HG03025 (cell line): ENCODE data around the gene ESR2.

ENCODE experiments used
- ATAC-seq: cut with Tn5 transposase; IDR thresholded peaks from one replicate; pipeline ENCODE4 v1.9.1; 2021; ENCODE audit warnings: mild to moderate bottlenecking, moderate library complexity; ENCODE audit not compliant: unreplicated experiment, low FRiP score

ESR2 gene

GRCh38 chr14:64107438-64107837 lies 186.7 kb downstream of the ESR2 start:
- no peak for ATAC-seq

DNA sequence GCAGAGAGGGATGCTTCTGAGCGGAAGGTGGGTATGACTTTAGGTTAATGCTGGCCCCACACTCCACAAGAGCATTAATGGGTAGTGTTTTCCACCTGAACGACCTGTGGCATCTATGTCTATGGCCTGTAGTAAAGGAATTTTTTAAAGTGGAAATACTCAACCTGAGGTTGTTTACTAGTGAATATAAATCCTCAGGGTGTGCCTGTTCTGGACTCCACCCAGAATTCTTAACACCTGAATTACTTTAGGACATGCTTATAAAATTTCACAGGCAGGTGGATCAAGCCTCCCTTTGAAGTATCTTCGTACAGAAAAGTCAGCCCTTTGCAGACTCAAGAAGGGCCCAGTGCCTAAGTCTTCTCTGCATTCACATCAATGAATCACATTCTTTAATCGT lies 196.1 kb downstream of the ESR2 start:
- no peak for ATAC-seq

DNA sequence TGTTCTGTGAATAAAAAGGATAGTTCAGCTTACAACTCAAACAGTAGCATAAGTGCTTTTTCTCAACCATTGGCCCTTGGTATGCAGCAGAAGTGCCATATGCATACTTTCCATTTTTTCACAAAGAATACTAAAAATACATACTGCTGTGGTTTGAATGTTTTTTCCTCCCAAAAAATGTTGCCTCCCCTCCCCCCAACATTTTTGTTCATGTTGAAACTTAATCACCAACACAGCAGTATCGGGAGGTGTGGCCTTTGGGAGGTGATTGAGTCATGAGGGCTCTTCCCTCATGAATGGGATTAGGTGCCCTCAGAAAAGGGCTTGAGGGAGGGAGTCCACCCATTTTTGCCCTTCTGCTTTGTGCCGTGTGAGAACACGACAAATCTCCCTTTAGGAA lies 198.6 kb downstream of the ESR2 start:
- ATAC-seq: no peak

- ATAC-seq: no peak
Observed at GRCh38 chr14:64092940-64093339, 201.2 kb downstream of the ESR2 start.

DNA sequence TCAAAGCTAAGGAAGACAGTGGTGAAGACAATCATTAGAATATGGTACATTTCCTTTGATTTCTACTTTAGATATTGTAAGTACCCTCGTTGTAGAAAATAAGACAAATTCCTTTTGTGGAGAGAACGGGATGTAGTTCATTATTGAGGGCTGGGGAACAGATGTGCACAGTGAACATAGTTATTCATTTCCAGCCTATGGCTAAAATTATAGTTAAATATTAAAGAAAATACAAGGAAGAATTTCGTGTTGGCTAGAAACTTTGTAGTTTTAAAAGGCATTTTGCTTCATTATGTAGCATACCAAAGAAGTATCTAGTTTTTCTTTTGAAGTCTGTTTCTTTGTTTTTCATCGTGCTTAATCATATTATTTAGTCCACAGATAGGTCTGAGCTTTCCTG lies 201.8 kb downstream of the ESR2 start:
- ATAC-seq: no peak

- no peak for ATAC-seq
Observed at GRCh38 chr14:64091217-64091616, 203.0 kb downstream of the ESR2 start.

DNA sequence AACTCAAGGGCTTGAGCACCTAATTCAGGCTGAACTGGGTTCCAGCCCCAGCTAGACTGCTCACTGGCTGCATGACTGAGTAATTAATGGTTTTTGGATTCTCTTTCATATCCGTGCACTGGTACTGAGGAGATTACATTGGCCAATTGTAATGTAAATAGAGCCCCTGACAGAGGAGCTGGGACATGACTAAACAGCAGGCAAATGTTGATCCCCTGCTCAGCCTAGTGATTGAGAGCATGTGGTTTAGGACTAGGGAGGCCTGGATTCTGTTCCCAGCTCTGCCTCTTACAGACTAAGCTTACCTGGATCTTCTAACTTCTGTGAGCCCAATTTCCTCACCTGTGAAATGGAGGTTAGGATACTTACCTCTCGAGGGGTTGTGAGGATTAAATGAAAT lies 204.3 kb downstream of the ESR2 start:
- ATAC-seq: no peak

DNA sequence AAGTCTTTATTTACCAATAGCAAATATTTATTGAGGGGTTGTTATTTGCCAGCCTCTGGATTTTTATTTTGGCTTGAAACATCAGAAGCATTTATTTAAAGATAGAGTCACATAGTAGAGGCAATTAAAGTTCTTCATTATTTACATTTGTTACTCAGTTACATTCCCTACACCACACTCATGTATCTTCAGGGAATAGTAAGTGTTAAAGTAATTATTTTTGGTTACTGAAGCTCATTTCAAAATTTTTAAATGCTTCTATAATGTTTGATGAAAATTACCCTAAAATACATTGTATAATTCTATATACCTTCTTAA lies 205.6 kb downstream of the ESR2 start:
- ATAC-seq: no peak

GRCh38 chr14:64082837-64083236 lies 211.3 kb downstream of the ESR2 start:
- ATAC-seq: no peak

DNA sequence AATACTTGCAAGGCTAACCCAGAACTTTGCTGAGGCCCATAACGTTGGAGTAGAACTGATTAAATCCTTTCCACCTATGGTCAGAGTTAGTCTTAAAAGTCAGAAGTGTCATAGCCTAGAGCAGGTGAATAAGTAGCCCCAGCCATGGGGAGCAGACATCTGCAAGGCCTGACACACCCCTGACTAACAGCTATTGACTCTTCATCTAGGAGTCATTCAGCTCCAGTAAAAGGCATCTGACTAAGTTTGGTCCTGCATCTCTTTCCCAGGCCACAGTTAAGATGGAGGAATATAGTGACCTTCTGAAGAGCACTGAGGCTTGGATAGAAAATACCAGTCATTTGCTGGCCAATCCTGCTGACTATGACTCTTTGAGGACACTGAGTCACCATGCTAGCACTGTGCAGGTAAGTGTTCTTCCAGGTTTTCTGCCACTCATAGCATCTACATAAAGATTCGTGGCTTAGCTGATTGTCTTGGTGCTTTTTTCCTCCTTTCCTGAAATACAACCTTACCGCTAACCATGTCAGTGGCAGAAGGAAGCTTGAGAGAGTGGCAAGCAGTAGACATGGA lies 212.9 kb downstream of the ESR2 start:
- ATAC-seq: no peak

DNA sequence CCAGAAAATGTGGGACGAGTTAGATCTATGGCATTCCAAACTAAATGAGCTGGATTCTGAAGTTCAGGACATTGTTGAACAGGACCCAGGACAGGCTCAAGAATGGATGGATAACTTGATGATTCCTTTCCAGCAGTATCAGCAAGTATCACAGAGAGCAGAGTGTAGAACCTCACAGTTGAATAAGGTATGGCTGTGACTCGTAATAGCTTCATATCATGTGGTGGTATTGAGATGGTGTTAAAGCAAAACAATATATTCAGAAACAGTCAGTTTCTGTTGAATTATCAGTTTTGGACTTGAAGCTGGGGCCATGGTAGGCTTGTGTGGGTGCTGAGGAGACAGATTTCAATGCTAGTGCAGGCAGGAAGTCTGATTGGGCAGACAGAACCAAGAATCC lies 213.7 kb downstream of the ESR2 start:
- ATAC-seq: no peak

GRCh38 chr14:64075613-64076005 lies 218.6 kb downstream of the ESR2 start:
- ATAC-seq: no peak

GRCh38 chr14:64074961-64075612 lies 219.1 kb downstream of the ESR2 start:
- no peak for ATAC-seq

GRCh38 chr14:64069634-64070359 lies 224.4 kb downstream of the ESR2 start:
- no peak for ATAC-seq

- no peak for ATAC-seq
Observed at GRCh38 chr14:64064447-64064846, 229.7 kb downstream of the ESR2 start.

DNA sequence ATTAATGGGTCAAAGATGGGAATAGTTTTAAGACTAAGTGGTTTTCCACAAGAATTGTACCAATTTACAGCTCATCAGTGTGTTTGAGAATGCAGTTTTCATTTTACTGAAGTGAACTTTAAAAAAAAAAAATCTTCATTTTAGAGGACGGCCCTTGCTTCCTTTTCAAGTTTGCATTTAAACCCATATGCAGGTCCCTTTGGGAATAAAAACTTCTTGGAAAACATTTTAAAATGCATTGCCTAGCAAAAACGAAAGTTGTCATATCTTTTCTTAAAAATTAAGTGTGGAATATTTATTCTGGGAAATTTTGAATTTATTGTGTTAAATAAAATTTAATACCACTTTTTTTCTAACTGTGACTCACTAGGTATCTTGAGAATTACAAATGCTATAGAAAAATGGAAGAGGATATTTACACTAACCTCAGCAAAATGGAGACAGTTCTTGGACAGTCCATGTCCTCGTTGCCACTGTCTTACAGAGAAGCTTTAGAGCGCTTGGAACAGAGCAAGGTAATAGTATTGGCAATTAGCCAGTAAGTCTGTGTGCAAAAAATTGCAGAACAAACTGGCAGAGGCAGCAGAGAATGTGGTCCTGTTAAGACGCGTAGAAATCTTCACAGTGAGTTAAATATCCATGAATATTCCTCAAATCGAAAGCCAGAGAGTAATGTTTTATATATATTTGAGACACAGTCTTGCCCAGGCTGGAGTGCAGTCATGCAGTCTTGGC lies 231.6 kb downstream of the ESR2 start:
- ATAC-seq: no peak

- no peak for ATAC-seq
Observed at GRCh38 chr14:64061706-64062105, 232.5 kb downstream of the ESR2 start.

DNA sequence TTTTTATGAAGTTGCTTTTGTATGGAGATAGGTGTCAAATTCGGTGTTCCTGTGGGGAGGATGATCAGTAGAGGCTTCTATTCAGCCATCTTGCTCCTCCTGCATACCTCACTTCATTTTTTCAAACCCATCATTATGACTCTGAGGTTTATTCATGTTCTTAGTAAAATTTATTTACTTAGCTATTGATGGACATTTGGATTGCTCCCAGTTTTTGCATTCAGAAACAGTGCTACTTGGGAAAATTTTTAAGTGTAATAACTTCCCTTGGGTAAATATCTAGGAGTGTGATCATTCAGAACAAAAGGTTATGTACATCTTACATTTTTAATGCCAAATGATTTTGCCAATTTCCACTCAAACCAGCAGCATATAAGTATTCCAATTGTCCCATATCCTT lies 233.1 kb downstream of the ESR2 start:
- no peak for ATAC-seq

- ATAC-seq: no peak
Observed at GRCh38 chr14:64060648-64061096, 233.5 kb downstream of the ESR2 start.

GRCh38 chr14:64060199-64060545 lies 234.0 kb downstream of the ESR2 start:
- no peak for ATAC-seq

DNA sequence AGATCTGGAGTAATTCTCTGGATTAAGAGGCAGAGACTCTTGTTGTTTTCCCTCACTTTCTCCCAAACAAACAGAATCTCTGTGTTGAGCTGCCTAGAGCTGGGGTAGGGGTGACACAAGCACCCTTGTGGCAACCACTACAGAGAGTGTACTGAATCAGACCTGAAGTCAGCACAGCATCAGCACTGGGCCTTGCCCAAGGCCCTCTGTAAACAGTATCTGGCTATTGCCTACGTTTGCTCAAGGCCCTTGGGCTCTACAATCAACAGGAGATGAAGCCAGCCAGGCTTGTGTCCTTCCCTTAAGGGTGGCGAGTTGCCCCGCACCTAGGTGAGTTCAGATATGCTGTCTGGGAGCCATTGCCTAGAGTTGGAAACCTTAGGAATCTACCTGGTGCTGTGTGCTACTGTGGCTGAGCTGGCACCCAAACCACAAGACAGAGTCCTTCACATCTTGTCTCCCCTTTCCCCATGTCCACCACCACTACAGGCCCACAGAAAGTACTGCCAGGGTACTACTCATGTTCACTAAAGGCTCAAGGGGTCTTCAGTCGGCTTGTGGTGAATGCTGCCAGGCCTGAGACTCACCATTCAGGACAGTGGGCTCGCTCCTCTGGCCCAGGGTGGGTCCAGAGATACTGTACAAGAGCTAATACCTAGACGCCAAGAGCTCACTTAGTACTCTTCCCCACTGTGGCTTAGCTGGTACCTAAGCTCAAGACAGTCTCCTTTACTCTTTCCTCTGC lies 234.5 kb downstream of the ESR2 start:
- no peak for ATAC-seq
